Measurements from ENCODE around the gene PCDHGA2.
"Not testable (repeated sequence)": the region's sequence is repeated elsewhere in the genome, so short reads cannot be mapped to it uniquely, and the experiment has no call there.

Gene PCDHGA2

DNA sequence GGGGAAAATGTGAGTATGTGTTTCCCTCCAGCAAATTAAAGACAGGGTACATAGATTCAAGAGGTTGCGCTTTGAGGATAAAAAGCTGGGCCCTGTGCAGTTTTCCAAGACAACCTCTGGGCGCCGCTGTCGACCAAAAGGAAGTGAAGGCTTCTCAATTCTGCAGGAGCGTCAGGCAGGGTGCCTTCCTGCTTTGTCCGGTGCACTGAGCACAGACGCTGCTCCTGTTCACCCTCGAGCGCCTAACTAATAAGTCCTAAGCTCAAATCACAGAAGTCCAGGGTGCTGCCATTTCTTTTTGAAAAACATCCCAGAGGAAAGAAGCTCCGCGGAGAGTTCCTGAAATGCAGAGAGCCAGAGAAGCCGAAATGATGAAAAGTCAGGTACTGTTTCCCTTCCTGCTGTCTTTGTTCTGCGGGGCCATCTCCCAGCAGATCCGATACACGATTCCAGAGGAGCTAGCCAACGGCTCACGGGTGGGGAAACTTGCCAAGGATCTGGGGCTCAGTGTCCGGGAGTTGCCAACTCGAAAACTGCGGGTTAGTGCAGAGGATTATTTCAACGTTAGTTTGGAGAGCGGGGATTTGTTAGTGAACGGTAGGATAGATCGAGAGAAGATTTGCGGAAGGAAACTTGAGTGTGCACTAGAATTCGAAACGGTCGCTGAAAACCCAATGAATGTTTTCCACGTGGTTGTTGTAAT lies 11.5 kb downstream of the PCDHGA2 start, which contains the start of gene PCDHGB1:
PCDHGB1 (plus strand) TSS at position 183 of the 703 bp plus-strand sequence; CDS start at position 345, 162 bp downstream.
- no peak for DNase-seq

DNA sequence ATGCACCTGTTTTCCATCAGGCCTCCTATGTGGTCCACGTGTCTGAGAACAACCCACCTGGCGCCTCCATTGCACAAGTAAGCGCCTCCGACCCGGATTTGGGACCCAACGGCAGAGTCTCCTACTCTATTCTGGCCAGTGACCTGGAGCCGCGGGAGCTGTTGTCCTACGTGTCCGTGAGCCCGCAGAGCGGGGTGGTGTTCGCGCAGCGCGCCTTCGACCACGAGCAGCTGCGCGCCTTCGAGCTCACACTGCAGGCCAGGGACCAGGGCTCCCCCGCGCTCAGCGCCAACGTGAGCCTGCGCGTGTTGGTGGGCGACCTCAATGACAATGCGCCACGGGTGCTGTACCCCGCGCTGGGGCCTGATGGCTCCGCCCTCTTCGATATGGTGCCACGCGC lies 13.0 kb downstream of the PCDHGA2 start:
- DNase-seq = no peak

DNA sequence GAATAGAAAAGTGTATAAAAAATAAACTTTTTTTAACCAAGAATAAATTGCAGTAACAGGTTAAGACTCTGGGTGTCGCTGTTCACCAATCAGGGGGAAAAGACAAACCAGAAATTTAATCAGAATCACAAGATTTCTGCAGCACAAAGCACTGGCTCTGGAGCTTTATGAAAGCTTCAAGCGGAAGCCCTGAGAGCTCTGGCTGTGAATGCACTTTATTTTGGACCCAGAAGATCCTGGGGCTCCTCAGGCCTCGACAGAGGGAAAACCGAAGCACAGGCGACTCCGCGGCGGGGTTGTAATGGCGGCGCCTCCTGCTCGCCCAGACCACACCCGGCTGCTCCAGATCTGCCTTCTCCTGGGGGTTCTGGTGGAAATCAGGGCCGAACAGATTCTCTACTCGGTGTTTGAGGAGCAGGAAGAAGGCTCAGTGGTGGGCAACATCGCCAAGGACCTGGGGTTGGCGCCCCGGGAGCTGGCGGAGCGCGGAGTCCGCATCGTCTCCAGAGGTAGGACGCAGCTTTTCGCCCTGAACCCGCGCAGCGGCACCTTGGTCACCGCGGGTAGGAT lies 16.4 kb downstream of the PCDHGA2 start, which contains the start of gene PCDHGA4:
PCDHGA4 (plus strand) TSS at position 122 of the 570 bp plus-strand sequence; CDS start at position 209, 87 bp downstream.
- no peak for DNase-seq

DNA sequence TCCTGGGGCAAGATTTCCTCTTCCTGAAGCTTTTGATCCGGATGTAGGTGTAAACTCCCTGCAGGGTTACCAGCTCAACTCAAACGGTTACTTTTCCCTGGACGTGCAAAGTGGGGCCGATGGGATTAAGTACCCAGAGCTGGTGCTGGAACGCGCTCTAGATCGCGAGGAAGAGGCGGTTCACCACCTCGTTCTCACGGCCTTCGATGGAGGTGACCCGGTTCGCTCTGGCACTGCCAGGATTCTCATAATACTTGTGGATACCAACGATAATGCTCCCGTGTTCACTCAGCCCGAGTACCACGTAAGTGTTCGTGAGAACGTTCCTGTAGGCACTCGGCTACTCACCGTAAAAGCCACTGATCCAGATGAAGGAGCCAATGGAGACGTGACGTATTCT lies 17.1 kb downstream of the PCDHGA2 start:
- DNase-seq = no peak

DNA sequence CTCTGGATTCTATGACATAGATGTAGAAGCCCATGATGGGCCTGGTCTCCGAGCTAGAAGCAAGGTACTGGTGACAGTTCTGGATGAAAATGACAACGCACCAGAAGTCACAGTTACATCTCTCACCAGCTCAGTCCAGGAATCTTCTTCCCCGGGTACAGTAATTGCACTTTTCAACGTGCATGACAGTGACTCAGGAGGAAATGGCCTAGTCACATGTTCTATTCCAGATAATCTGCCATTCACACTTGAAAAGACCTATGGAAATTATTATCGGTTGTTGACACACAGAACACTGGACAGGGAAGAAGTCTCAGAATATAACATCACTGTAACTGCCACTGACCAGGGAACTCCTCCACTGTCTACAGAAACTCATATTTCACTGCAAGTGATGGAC lies 17.6 kb downstream of the PCDHGA2 start:
- no peak for DNase-seq

DNA sequence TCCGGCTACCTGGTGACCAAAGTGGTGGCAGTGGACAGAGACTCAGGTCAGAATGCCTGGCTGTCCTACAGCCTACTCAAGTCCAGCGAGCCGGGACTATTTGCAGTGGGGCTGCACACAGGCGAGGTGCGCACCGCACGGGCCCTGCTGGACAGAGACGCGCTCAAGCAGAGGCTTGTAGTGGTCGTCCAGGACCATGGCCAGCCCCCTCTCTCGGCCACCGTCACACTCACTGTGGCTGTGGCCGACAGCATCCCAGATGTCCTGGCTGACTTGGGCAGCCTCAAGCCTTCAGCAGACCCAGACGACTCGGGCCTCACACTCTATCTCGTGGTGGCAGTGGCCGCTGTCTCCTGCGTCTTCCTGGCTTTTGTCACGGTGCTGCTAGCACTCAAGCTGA lies 18.4 kb downstream of the PCDHGA2 start:
- no peak for DNase-seq

DNA sequence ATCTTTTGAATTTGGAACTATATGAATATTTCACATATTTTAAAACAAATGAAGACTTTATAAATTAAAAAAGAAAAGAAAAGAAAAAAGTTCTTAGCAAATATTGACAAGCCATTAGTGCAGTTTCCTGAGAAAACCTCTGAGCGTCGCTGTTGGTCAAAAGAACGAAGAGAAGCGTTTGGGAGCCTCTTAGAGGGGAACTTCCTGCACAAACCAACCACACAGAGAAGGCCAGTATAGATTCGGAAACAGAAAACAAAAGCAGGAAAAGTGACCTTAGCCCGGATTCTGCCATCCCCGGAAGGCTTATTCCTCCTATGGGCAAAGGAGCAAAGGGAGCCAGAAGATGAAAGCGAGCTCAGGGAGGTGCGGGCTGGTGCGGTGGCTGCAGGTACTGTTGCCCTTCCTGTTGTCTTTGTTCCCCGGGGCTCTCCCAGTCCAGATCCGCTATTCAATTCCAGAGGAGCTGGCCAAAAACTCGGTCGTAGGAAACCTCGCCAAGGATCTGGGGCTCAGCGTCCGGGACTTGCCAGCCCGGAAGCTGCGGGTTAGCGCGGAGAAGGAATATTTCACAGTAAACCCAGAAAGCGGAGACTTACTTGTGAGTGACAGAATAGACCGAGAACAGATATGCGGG lies 21.3 kb downstream of the PCDHGA2 start, which contains the start of gene PCDHGB2:
PCDHGB2 (plus strand) TSS at position 205 of the 637 bp plus-strand sequence; CDS start at position 347, 142 bp downstream.
- no peak for DNase-seq

DNA sequence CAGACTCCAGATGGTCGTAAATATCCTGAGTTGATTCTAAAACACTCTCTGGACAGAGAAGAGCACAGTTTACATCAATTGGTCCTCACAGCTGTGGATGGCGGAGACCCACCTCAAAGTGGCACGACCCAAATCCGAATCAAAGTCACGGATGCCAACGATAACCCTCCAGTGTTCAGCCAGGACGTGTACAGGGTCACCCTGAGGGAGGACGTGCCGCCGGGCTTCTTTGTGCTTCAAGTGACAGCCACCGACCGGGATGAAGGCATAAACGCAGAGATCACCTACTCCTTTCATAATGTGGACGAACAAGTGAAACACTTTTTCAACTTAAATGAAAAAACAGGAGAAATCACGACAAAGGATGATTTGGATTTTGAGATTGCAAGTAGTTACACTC lies 22.1 kb downstream of the PCDHGA2 start:
- DNase-seq = no peak

DNA sequence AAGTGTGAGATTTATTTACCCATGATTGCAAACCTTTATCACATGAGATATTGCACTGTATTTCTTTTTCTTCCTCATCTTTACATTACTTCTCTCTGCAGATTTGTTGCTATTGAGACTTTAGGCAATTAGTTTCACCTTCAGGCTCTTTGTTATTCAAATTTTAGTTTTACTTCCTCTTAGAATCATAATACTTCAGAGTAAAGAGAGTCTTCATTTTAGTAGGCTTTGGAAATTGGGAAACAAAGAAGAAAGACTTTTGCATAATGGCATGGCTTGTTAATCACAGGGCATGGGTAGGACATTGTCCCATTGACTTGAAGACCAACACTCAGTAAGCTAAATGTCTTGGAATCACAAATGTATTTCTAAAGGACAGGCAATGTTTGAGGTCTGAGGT lies 24.2 kb downstream of the PCDHGA2 start:
- no peak for DNase-seq

DNA sequence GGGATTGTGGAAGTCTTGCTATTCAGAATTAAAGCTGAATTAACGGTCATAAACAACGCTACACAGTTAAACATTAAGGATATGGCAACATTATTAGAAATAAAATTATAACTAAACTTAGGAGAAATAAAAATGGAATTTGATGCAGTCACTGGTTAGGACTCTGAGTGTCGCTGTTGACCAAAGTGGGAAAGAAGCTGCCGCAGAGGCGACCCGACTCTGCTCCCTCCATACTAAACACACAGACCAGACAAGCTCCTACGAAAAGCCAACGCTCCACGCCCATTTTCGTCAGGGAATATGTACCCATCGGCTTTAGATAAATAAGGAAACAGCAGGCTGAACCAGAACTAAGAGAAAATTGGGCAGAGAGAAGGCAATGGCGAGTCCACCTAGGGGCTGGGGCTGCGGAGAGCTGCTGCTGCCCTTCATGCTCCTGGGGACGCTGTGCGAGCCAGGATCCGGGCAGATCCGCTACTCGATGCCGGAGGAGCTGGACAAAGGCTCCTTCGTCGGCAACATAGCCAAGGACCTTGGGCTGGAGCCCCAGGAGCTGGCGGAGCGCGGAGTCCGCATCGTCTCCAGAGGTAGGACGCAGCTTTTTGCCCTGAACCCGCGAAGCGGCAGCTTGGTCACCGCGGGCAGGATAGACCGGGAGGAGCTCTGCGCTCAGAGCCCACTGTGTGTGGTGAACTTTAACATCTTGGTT lies 25.5 kb downstream of the PCDHGA2 start, which contains the start of gene PCDHGA5:
PCDHGA5 (plus strand) TSS at position 211 of the 709 bp plus-strand sequence; CDS start at position 380, 169 bp downstream.
- DNase-seq = no peak

DNA sequence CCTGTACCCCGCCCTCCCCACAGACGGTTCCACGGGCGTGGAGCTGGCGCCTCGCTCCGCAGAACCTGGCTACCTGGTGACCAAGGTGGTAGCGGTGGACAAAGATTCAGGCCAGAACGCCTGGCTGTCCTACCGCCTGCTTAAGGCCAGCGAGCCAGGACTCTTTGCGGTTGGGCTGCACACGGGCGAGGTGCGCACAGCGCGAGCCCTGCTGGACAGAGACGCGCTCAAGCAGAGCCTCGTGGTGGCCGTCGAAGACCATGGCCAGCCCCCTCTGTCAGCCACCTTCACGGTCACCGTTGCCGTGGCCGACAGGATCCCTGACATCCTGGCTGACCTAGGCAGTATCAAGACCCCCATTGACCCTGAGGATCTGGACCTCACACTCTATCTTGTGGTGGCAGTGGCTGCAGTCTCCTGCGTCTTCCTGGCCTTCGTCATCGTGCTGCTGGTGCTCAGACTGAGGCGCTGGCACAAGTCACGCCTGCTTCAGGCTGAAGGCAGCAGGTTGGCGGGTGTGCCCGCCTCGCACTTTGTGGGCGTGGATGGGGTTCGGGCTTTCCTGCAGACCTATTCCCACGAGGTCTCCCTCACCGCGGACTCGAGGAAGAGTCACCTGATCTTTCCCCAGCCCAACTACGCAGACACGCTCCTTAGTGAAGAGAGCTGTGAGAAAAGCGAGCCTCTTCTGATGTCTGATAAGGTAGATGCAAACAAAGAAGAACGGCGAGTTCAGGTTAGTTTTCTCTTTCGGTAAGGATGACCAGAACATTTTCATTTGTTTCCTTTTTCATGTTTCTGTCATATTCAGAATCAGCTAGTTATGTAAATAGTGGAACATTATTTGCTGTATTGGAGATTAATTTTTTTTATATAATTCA lies 27.7 kb downstream of the PCDHGA2 start:
- DNase-seq = no peak

DNA sequence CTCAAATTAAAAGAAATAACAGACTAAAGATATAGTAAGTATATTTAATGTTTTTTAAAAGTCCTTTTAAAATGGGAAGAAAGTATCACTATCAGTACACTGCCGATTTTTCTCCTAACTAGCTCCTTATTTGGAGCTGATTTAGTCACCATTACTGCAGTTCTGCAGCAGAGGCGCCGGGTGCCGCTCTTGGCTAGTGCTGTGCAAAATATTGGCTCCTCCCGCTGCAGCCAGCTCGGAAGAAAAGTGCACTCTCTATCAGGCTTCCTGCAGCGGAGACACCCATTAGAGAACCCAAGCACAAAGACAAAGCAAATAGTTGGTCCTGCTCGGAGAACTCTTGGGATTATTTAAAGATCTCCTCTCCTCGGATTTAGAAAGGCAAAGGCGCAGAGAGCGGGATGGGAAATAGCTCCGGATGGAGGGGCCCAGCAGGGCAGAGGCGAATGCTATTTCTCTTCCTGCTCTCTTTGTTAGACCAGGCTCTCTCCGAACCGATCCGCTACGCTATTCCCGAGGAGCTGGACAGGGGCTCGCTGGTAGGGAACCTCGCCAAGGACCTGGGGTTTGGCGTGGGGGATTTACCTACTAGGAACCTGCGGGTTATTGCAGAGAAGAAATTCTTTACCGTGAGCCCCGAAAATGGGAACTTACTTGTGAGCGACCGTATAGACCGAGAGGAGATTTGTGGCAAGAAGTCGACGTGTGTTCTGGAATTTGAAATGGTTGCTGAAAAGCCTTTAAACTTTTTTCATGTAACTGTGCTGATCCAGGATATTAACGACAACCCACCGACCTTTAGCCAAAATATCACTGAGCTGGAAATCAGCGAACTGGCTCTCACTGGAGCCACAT lies 31.7 kb downstream of the PCDHGA2 start, which contains the start of gene PCDHGB3:
PCDHGB3 (plus strand) TSS at position 249 of the 855 bp plus-strand sequence; CDS start at position 402, 153 bp downstream.
- DNase-seq = no peak

DNA sequence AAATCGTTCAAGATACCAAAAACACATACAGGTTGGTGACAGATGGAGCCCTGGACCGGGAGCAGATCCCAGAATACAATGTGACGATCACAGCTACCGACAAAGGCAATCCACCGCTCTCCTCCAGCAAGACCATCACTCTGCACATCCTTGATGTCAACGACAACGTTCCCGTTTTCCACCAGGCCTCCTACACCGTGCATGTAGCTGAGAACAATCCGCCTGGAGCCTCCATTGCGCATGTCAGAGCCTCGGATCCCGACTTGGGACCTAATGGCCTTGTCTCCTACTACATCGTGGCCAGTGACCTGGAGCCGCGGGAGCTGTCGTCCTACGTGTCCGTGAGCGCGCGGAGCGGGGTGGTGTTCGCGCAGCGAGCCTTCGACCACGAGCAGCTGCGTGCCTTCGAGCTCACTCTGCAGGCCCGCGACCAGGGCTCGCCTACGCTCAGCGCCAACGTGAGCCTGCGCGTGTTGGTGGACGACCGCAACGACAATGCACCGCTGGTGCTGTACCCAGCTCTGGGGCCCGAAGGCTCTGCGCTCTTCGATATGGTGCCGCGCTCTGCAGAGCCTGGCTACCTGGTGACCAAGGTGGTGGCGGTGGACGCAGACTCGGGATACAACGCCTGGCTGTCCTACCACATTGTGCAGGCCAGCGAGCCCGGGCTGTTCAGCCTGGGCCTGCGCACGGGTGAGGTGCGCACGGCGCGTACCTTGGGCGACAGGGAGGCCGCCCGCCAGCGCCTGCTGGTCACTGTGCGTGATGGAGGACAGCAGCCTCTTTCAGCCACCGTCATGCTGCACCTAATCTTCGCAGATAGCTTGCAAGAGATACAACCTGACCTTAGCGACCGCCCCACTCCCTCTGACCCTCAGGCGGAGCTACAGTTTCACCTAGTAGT lies 33.3 kb downstream of the PCDHGA2 start:
- no peak for DNase-seq

DNA sequence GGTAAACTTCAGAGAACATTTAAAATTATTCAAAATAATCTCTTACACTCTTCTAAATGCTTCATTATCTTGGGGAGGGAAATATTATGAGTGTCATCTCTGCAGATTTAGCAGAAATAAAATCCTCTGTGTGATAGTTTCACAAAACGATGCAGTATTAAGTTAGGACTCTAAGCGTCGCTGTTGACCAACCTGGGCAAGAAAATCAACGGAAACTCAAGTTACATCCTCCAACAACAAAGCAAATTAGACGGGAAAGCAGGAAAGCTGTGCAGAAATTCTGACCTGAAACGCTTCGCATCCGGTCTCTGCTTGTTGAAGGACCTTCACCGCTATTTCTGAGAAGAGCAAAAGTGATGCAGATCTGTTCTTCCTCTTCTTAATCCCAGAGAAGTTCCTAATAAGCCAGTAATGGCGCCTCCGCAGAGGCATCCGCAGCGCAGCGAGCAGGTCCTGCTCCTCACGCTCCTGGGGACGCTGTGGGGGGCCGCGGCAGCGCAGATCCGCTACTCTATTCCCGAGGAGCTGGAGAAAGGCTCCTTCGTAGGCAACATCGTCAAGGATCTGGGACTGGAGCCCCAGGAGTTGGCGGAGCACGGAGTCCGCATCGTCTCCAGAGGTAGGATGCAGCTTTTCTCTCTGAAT lies 35.2 kb downstream of the PCDHGA2 start, which contains the start of gene PCDHGA6:
PCDHGA6 (plus strand) TSS at position 219 of the 645 bp plus-strand sequence; CDS start at position 412, 193 bp downstream.
- DNase-seq = no peak

DNA sequence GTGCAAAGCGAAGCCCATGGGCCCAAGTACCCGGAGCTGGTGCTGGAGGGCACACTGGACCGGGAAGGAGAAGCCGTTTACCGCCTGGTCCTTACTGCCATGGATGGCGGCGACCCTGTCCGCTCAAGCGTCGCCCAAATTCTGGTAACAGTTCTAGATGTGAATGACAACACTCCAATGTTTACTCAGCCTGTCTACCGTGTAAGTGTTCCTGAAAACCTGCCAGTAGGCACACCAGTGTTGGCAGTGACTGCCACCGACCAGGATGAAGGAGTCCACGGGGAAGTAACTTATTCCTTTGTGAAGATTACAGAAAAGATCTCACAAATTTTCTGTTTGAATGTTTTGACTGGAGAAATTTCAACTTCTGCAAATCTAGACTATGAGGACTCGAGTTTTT lies 36.1 kb downstream of the PCDHGA2 start:
- no peak for DNase-seq

DNA sequence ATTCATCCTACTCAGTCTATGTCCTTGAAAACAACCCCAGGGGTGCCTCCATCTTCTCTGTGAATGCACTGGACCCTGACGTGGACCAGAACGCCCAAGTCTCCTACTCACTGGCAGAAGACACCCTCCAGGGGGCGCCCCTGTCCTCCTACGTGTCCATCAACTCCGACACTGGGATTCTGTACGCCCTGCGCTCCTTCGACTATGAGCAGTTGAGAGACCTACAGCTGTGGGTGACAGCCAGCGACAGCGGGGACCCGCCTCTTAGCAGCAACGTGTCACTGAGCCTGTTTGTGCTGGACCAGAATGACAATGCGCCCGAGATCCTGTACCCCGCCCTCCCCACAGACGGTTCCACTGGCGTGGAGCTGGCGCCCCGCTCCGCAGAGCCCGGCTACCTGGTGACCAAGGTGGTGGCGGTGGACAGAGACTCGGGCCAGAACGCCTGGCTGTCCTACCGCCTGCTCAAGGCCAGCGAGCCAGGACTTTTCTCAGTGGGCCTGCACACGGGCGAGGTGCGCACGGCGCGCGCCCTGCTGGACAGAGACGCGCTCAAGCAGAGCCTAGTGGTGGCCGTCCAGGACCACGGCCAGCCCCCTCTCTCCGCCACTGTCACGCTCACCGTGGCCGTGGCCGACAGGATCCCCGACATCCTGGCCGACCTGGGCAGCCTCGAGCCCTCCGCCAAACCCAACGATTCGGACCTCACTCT lies 37.0 kb downstream of the PCDHGA2 start:
- DNase-seq = not testable (repeated sequence)

DNA sequence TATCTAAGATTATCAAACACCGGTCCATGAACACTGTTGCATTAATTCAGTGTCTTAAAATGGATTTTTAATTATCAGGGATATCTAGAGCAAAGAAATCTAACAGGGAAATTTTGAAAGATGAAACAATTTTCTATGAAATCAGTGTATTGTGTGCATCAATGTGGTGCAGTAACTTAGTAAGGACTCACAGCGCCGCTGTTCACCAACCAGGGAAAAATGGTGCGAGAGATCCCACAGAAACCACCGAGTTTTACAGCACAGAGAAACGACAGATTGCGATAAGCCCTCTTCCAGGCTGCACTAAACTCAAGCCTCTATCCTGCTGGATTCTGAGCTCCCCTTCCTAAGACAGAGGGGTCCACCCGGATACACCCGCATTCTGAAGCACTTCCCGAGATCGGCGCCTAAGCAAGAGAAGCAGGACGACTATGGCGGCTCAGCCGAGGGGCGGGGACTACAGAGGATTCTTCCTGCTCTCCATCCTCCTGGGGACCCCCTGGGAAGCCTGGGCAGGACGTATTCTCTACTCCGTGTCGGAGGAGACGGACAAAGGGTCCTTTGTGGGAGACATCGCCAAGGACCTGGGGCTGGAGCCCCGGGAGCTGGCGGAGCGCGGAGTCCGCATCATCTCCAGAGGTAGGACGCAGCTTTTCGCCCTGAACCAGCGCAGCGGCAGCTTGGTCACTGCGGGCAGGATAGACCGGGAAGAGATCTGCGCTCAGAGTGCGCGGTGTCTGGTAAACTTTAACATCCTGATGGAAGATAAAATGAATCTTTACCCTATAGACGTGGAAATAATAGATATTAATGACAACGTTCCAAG lies 44.1 kb downstream of the PCDHGA2 start, which contains the start of gene PCDHGA7:
PCDHGA7 (plus strand) TSS at position 274 of the 826 bp plus-strand sequence; CDS start at position 432, 158 bp downstream.
- DNase-seq = no peak
